ENCODE data around the gene GET4.

DNA sequence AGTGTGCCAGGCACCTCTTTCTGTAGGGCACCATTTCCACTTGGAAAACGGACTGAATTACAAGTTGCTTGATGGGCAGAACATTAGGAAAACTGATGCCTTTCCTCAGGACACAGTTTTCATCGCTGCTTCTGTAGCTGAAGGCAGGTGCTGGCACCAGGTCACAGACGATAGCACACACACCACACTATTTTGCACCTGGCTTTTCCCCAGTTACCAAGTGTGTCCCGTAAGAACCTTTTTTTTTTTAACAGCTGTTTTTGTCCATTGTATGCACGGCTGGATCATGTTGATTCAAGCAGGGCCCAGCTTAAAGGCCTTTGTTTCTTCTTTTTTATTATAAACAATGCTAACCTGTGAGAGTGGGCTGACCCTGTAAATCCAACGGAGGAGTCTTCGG lies 1.3 kb upstream of the GET4 start:
- TF ChIP-seq, protein P1, sequence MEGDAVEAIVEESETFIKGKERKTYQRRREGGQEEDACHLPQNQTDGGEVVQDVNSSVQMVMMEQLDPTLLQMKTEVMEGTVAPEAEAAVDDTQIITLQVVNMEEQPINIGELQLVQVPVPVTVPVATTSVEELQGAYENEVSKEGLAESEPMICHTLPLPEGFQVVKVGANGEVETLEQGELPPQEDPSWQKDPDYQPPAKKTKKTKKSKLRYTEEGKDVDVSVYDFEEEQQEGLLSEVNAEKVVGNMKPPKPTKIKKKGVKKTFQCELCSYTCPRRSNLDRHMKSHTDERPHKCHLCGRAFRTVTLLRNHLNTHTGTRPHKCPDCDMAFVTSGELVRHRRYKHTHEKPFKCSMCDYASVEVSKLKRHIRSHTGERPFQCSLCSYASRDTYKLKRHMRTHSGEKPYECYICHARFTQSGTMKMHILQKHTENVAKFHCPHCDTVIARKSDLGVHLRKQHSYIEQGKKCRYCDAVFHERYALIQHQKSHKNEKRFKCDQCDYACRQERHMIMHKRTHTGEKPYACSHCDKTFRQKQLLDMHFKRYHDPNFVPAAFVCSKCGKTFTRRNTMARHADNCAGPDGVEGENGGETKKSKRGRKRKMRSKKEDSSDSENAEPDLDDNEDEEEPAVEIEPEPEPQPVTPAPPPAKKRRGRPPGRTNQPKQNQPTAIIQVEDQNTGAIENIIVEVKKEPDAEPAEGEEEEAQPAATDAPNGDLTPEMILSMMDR (IDR thresholded peaks at IDR 0.05) = no peak
- TF ChIP-seq EZH2 (IDR thresholded peaks at IDR 0.05) = no peak
- no peak for TF ChIP-seq EZH2phosphoT487 (IDR thresholded peaks at IDR 0.05)
